Caco-2 (cell line): Measurements from ENCODE around the gene TMC6. TPM values are rescaled to one million over a fixed set of nuclear protein-coding genes. Genes with fewer than 3 reads are reported as not detected.

Experiments used
- BruUV-seq: library from RNA; stranded (reverse); fragments of 400-500 nt; replicated peaks from 2 replicates; lab custom pipeline; 2021; lab: Mats Ljungman, UMichigan
- CTCF ChIA-PET: fragments of 300-600 bp; sonication (Branson Sonifier 250); formaldehyde crosslinking; loops from one replicate; lab custom pipeline; 2022; ENCODE audit warnings: antibody characterized with exemption; lab: Charles Lee
- POLR2A ChIA-PET: fragments of 300-600 bp; sonication (Branson Sonifier 250); formaldehyde crosslinking; loops from one replicate; lab custom pipeline; 2022; ENCODE audit warnings: antibody characterized with exemption; lab: Charles Lee
- DNase-seq, 2 experiments: peaks; one replicate each; pipeline versions ENCODE4 v3.0.0 to v3.0.0-alpha.2; 2020 to 2022
- H3K27me3 ChIP-seq: replicated peaks from 2 replicates; pipeline ENCODE4 v1.6.0; 2011; ENCODE audit warnings: low read length; ENCODE audit not compliant: control insufficient read depth, insufficient read depth
- H3K36me3 ChIP-seq: 2 replicates; pipeline ENCODE4 v1.5.1; 2011; ENCODE audit warnings: low read length; ENCODE audit not compliant: control insufficient read depth, insufficient read depth
- H3K4me1 ChIP-seq: fragments of 250-450 bp; sonication (Bioruptor Pico); 2 replicates; pipeline ENCODE4 v1.5.1; 2020; ENCODE audit warnings: mild to moderate bottlenecking
- H3K4me3 ChIP-seq: 2 replicates; pipeline ENCODE4 v1.5.1; 2011; ENCODE audit warnings: low read depth, mild to moderate bottlenecking, control low read depth, low read length
- H3K9me3 ChIP-seq: fragments of 250-450 bp; sonication (Bioruptor Pico); 2 replicates; pipeline ENCODE4 v1.5.1; 2020; ENCODE audit warnings: mild to moderate bottlenecking, moderate library complexity
- H3K27ac Mint-ChIP-seq: one replicate; pipeline ENCODE4 v1.8.0; 2022; ENCODE audit warnings: mixed read lengths; ENCODE audit not compliant: unreplicated experiment
- H3K27me3 Mint-ChIP-seq: one replicate; pipeline ENCODE4 v1.8.0; 2022; ENCODE audit warnings: mixed read lengths; ENCODE audit not compliant: insufficient read depth, unreplicated experiment
- H3K36me3 Mint-ChIP-seq: one replicate; pipeline ENCODE4 v1.8.0; 2022; ENCODE audit warnings: mild to moderate bottlenecking, mixed read lengths; ENCODE audit not compliant: insufficient read depth, unreplicated experiment
- H3K4me1 Mint-ChIP-seq: one replicate; pipeline ENCODE4 v1.8.0; 2022; ENCODE audit warnings: low read depth, mixed read lengths; ENCODE audit not compliant: unreplicated experiment
- H3K4me3 Mint-ChIP-seq: one replicate; pipeline ENCODE4 v1.8.0; 2022; ENCODE audit warnings: mild to moderate bottlenecking, moderate library complexity, mixed read lengths; ENCODE audit not compliant: unreplicated experiment
- H3K9me3 Mint-ChIP-seq: one replicate; pipeline ENCODE4 v1.8.0; 2022; ENCODE audit warnings: mixed read lengths; ENCODE audit not compliant: unreplicated experiment
- intact Hi-C: fragments of 100-400 bp; cut with micrococcal nuclease; formaldehyde crosslinking; loops from one replicate; pipeline ENCODE4 v1.10.0; 2022; ENCODE audit not compliant: unreplicated experiment
- total RNA-seq: library from RNA; stranded (reverse); gene quantifications from 2 replicates; pipeline ENCODE4 v1.2.3, GENCODE V29; 2022
- TF ChIP-seq, protein P1 (sequence below), 2 experiments: fragments of 200-600 bp in 1 of 2; IDR thresholded peaks; 1 replicate in 1 of 2; 2 replicates in 1 of 2; pipeline versions ENCODE4 v1.5.1 to v1.8.0; 2011 to 2022; ENCODE audit warnings: antibody characterized with exemption in 1 of 2, control low read depth in 1 of 2, inconsistent platforms in 1 of 2, low read depth in 1 of 2, low read length in 1 of 2, mild to moderate bottlenecking in 1 of 2, moderate library complexity in 1 of 2; ENCODE audit not compliant: insufficient read depth in 1 of 2, severe bottlenecking in 1 of 2, unreplicated experiment in 1 of 2

Gene TMC6
- total RNA-seq, 1 experiment from 2014 or later = 77.7 TPM

DNA sequence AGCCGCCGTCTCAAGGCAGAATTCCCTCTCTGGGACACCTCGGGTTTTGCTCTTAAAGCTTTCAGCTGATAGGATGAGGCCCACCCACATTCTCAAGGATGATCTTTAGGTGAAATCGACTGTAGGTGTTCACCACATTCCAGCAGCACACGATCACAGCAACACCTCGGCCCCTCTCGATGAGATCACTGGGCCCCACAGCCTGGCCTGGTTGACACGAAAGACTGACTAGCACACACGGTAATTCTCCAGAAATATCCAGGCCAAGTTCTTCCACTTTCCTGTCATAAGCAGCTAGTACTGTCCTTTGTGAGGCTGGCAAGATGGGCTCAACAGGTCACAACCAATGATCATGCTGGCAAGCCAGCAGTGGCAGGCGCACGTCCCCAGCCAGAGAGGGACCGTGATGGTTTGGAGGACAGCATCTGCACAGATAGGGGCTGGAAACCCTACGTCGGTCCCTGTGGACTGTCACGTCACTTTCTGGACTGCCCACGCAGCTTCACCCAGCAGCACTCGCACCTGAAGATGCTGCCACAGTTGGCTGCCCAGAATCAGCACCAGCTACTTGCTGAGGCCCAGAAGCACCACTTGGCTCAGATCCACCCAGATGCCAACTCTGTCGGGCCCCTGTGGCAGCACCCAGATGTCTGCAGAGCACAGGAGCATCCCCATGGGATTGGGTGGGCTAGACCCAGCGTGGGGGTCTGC, 17.4 kb downstream of the TMC6 start:
- H3K27ac Mint-ChIP-seq = no peak overlapping the region
- ChIA-PET CTCF (no interaction called here), POLR2A (no interaction called here)
- BruUV-seq = no TSS peak
- no peaks in the 10 kb centered on the region for H3K27me3 ChIP-seq
- H3K4me3 Mint-ChIP-seq = no peak overlapping the region
- H3K36me3 ChIP-seq = no peaks in the 10 kb centered on the region; the same call in 1 of the 2 replicates
- H3K4me3 ChIP-seq = no peak overlapping the region
- H3K36me3 Mint-ChIP-seq = peaks cover 14% of the 10 kb centered on the region
- intact Hi-C loops = no loop called here
- H3K4me1 Mint-ChIP-seq = peaks cover 6% of the 10 kb centered on the region
- no peak for DNase-seq
- no peaks in the 10 kb centered on the region for H3K9me3 Mint-ChIP-seq
- H3K9me3 ChIP-seq = no peaks in the 10 kb centered on the region
- H3K4me1 ChIP-seq = peaks cover 4% of the 10 kb centered on the region; the same call in 1 of the 2 replicates
- H3K27me3 Mint-ChIP-seq = no peaks in the 10 kb centered on the region
- TF ChIP-seq, protein P1, sequence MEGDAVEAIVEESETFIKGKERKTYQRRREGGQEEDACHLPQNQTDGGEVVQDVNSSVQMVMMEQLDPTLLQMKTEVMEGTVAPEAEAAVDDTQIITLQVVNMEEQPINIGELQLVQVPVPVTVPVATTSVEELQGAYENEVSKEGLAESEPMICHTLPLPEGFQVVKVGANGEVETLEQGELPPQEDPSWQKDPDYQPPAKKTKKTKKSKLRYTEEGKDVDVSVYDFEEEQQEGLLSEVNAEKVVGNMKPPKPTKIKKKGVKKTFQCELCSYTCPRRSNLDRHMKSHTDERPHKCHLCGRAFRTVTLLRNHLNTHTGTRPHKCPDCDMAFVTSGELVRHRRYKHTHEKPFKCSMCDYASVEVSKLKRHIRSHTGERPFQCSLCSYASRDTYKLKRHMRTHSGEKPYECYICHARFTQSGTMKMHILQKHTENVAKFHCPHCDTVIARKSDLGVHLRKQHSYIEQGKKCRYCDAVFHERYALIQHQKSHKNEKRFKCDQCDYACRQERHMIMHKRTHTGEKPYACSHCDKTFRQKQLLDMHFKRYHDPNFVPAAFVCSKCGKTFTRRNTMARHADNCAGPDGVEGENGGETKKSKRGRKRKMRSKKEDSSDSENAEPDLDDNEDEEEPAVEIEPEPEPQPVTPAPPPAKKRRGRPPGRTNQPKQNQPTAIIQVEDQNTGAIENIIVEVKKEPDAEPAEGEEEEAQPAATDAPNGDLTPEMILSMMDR (IDR thresholded peaks at IDR 0.05; ENCODE audit: insufficient read depth in 1 of 2, low read depth in 1 of 2, low read length in 1 of 2, severe bottlenecking in 1 of 2, unreplicated experiment in 1 of 2) = no peak

DNA sequence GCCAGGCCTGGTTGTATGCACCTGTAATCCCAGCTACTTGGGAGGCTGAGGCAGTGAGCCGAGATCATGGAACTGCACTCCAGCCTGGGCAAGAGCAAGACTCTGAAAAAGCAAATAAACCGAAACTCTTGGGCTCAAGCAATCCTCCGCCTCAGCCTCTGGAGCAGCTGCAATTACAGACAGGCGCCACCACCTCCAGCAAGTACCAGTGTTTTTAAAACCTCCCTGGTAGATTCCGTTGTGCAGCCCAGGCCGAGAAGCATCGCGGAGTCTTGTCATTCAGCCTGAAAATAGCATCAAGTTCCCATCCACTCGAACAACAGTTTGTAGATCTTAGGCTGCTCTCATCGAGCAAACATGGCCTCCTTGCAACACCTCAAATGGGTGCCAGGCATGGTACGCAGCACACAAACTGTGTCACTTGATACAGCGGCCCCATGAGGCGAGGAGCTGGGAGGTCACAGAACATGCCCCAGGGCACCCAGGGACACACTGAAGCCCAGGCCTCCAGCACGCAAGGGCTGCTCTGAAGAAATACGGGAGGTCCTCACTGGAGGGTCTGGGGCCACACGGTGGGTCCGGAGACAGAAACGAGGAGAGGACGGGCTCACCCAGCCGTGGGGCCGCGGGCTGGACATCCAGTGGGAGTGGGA, 18.1 kb downstream of the TMC6 start:
- peaks cover 9% of the 10 kb centered on the region for H3K4me1 ChIP-seq
- H3K9me3 Mint-ChIP-seq = no peaks in the 10 kb centered on the region
- H3K36me3 ChIP-seq = no peaks in the 10 kb centered on the region; the same call in 1 of the 2 replicates
- peaks cover 14% of the 10 kb centered on the region for H3K36me3 Mint-ChIP-seq
- peaks cover 6% of the 10 kb centered on the region for H3K4me1 Mint-ChIP-seq
- H3K9me3 ChIP-seq = no peaks in the 10 kb centered on the region
- H3K4me3 ChIP-seq = no peak overlapping the region
- intact Hi-C loops = no loop called here
- ChIA-PET CTCF (interaction anchor here (0.6 kb wide), 1 partner anchor 144 kb away, joined by 3 read pairs; no protein-coding TSS in a partner anchor), POLR2A (no interaction called here)
- H3K4me3 Mint-ChIP-seq = no peak overlapping the region
- H3K27me3 Mint-ChIP-seq = no peaks in the 10 kb centered on the region
- no peak overlapping the region for H3K27ac Mint-ChIP-seq
- TF ChIP-seq, protein P1 (IDR thresholded peaks at IDR 0.05; ENCODE audit: insufficient read depth in 1 of 2, low read depth in 1 of 2, low read length in 1 of 2, severe bottlenecking in 1 of 2, unreplicated experiment in 1 of 2) = no peak
- H3K27me3 ChIP-seq = no peaks in the 10 kb centered on the region
- no peak for DNase-seq
- BruUV-seq = no TSS peak

DNA sequence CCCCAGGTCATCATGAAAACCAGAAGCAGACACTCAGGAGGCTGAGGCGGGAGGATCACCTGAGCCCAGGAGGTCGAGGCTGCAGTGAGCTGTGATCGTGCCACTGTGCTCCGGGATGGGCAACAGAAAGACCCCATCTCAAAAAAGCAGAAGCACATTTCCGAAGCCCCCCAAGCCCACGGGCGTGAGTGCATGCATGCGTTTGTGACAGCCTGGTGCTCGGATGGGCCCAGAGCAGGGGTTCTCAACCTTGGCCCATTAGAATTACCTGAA, 19.1 kb downstream of the TMC6 start:
- no TSS peak for BruUV-seq
- H3K4me3 ChIP-seq = no peak overlapping the region

More for the DNA sequence above, 19.1 kb downstream of the TMC6 start:
- no peak overlapping the region for H3K4me3 Mint-ChIP-seq
- H3K4me1 ChIP-seq = peaks cover 11% of the 10 kb centered on the region
- no peaks in the 10 kb centered on the region for H3K9me3 ChIP-seq
- H3K27me3 Mint-ChIP-seq = no peaks in the 10 kb centered on the region
- H3K36me3 ChIP-seq = no peaks in the 10 kb centered on the region; the same call in 1 of the 2 replicates
- CTCF ChIA-PET = interaction anchor here (0.6 kb wide), 1 partner anchor 13 kb away, joined by 3 read pairs; no protein-coding TSS in a partner anchor
- no peaks in the 10 kb centered on the region for H3K27me3 ChIP-seq
- H3K27ac Mint-ChIP-seq = no peak overlapping the region
- intact Hi-C loops = no loop called here
- peaks cover 6% of the 10 kb centered on the region for H3K4me1 Mint-ChIP-seq
- no peak for DNase-seq
- POLR2A ChIA-PET = no interaction called here
- TF ChIP-seq, protein P1 (IDR thresholded peaks at IDR 0.05; ENCODE audit: insufficient read depth in 1 of 2, low read depth in 1 of 2, low read length in 1 of 2, severe bottlenecking in 1 of 2, unreplicated experiment in 1 of 2) = no peak
- no peaks in the 10 kb centered on the region for H3K9me3 Mint-ChIP-seq
- H3K36me3 Mint-ChIP-seq = peaks cover 14% of the 10 kb centered on the region
